GM19324 (cell line): Measurements from ENCODE around the gene AATK.
A peak's percentile ranks its signal among the peaks of the same experiment; 100 is the strongest.

Experiments
- ATAC-seq: cut with Tn5 transposase; IDR thresholded peaks from one replicate; pipeline ENCODE4 v1.9.1; 2021; ENCODE audit warnings: mild to moderate bottlenecking, moderate library complexity; ENCODE audit not compliant: unreplicated experiment, low FRiP score

The AATK gene

DNA sequence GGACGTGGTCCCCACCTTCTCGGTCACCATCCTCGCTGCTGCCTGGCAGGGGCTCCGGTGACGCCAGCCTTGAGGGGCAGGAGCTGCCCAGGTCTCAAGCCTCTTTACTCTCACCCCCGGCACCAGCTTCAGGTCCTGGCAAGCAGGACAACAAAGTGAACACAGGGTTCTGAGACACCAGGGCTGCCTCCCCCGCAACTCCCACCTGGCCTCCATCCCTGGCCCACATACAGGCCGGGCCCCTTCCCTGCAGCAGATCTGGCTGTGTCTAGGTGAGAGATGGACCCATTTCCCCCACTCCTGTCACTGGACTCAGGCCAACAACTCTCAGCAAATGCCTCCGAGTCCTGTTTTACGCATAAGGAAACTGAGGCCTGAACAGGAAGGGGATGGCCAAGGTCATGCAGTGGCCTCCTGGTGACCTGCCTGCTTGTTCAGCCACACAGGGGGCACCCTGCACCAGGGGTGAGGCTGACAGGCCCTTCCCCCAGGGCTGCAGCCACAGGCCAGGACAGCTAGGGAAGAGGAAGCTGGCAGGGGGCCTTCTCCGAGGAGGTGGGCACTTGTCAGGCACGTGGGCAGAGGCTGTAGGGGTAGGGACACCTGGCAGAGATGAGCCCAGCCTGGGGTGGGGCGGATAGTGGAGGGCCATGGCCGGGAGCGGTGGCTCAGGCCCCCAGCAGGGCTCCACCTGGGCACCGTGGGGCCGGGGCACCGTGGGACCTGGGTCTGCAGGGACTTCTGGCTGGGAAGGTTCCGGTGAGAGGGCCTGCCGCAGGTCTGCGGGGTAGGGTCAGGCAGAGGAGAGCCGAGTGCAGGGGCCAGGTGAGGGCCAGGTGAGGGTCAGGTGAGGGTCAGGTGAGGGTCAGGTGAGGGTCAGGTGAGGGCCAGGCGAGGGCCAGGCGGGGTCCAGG, 47.5 kb downstream of the AATK start:
- ATAC-seq, result no peak

DNA sequence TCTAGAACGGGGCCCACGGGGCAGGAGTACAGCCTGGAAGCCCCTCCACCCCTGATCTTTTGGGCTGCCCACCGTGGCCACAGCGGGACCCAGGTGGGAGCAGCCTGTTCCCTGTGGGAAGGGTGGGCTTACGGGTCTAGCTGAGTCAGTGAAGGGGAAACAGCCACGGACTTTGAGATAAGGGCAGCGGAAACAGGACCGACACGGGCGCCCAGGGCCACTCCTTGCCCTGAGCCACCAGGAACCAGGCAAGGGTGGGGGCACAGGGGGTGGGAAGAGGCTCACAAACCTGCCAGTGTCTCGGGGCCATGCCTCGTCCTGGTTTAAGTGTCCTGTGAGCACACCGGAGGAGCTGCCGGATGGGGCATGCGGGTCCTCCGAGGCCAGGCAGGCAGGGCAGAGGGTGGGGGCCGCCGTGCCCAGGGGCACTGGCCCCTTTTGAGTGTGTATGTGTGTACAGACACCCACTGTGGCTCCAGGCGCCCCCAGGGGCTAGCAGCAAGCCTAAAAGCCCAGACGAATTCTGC, 48.3 kb downstream of the AATK start:
- no peak for ATAC-seq

DNA sequence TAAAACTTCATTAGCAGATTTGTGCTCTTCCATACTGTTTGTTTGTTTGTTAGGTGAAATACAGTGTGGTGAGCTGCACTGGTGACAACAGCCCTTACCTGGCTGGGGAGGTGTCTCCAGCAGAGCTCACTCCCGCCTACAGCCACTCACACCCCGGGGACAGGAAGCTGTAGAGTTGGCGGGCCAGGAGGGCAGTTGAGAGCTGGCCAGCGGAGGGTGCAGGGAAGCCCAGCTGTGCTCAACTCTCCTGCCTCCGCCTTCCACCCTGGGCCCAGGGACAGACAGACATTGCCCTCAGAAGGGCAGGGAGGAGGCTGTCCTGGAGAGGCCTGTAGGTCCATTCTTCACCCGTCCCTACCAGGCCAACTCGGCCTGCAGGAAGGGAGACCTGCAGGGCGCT, 49.3 kb downstream of the AATK start:
- ATAC-seq, result no peak

DNA sequence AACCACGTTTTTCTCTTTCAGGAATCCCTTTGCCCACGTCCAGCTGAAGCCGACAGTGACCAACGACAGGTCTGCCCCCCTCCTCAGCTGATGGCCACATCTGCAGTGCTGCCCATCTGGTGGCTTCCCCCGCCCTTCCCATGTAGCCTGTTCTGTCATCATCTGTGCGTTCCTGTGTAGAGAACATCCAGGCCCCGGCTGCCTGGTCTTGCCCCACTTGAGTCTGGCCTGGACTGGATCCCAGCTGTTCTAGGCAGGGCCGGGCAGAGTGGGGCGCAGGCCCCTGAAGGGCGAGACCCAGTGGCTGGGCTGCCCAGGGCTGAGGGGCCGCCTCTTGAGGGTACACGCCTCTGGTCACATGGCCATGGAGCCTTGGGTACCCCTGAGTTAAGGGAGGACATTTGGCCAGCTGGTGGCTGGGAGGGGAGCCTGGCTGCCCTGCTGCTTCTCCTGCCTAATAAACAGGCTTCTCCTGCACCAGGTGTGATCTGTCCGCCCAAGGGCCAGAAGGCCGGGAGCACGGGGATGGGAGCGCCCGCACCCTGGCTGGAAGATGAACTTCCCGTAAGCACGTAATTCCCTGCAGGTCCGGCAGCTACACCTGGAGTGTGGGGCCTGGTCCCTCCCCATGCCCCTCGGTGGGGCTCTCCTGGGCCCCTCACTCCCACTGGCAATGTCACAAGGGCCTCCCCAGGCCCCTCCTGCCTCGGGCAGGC, 50.1 kb downstream of the AATK start:
- ATAC-seq, result no peak

DNA sequence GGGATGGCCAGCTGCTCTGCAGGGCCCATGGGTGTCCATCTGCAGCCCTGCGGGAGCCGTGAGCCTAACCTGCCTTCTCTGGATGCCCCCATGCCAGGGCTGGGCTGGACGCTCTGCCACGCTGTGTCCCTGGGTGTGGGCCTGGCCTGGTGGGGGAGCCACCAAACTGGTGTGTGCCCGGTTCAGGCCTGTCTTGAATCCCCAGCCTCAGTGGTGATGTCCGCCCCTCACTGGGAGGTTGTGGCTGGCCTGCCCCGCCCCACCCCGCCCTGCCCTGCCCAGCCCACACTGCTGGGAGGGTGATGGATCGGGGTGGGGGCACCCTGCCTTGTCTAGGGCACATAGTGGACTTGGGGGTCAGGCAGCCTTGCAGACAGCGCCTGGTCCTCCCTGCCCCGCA, 50.8 kb downstream of the AATK start:
- no peak for ATAC-seq

DNA sequence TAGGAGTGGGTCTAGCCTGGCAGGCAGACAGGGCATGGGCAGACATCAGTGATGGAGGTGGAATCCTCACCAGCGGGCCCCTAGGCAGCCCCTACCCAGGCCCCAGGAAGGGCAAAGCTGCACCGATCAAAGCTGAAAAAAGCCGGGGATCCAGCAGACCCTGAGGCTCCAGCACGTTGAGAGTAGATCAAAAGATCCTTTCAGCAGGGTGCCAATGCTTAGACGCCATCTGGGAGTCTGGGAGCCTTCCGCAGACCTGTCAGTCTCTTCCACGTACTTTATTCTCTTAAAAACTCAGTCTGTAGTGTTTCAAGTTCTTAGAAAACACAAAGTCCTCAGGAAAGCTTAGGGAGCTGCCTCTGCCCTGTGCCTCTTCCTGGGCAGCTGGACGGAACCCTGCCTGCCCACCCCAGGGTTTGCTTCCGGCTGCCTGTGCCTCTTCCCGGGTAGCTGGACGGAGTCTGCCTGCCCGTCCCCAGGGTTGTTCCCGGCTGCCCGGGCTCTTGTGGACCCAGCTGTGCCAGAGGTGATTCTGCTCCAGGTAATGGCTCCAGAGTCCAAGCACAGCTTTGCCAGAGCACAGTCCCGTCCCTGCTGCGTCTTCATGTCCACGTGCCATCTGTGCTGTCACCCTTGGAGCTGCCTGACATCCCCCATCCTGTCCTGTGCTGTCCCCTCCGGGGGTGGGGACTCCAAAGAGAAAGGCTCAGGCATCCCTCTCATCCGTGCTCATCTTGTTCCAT, 51.5 kb downstream of the AATK start:
- ATAC-seq, result no peak

DNA sequence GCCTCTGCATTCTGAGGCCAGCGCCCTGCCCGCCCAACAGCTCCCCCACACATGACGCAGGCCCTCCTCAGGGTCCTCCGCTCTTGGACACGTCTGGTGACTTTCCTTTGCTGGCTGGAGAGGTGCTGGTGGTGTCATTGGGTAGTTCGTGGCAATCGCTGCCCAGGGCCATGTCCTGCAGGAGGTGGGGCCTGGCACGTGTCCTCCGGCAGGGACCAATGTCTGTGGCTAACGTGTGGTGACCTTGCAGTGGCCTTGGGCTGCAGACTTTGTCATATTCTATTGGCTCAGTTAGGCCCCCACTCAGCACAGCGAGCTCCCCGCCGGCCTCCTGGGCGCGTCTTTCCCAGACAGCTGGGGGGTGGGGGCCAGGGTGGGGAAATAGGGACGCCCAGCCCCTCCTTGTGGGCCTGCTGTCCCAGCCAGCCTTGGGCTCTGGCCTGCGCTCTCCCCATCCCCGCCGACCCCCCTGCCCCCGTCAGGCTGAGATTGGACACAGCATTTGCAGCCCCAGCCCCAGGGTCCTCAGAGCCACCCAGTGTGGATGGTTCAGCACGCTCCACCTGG, 52.8 kb downstream of the AATK start:
- ATAC-seq, result no peak

DNA sequence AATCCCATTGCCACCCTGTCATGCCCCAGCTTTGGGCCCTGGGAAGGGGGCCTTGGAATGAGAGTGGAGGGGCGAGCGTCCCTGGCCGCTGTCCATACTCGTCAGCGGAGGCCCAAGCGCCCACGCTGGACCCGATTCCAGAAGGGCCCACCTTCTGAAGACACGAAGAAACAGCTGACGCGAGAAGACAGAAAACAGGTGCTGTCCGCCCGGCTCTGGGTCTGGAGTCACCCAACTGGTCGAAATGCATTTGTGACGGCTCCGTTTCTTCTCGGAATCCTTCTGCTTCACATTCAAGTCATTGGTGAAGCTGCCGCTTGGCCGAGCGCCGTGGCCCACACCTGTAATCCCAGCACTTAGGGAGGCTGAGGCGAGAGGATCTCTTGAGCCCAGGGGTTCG, 53.6 kb downstream of the AATK start:
- no peak for ATAC-seq

DNA sequence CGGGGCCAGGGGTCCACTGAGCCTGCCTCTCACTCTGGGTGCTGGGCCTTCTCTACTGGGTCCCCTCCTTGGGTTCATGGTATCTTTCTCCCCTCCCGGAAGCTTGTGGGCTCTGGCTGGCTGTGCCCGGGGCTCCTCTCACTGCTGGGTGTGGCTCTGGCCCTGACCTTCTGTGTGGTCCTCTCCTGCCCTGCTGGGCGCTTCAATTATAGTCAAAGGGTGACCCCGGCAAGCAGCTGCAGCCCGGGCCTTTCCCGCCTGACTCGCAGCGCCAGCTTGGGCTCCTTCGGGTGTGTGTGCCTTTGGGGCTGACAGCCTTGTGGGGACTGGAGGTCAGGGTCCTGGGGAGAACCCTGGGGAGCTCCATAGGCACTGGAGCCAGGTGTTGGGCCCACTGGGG, 55.0 kb downstream of the AATK start:
- ATAC-seq, result no peak

DNA sequence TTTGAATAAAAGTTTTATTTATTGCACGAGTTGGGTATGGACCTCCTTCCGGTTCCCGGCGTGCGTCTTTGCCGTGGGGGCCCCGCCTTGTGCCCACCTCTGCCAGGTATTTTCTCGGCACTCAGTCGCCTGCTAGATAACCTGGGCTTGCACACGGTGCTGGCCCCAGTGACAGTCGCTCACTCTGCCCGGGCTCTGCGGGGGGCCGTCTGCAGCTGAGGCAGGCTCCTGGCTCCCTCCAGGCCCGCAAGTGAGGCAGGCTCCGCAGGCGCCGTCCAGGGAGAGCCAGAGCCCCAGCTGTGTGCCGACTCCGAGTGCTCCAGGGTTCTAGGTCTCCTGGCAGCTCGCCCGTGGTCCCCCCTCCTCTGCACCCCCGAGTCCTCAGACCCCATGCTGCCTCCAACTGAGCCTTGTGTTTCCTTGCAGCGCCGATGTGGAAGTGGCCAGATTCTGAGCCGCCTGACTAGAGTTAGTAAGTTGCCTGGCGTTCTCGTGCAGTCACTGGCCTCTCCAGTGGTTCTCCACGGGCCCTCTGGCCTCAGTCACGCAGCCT, 55.5 kb downstream of the AATK start:
- ATAC-seq, result no peak

DNA sequence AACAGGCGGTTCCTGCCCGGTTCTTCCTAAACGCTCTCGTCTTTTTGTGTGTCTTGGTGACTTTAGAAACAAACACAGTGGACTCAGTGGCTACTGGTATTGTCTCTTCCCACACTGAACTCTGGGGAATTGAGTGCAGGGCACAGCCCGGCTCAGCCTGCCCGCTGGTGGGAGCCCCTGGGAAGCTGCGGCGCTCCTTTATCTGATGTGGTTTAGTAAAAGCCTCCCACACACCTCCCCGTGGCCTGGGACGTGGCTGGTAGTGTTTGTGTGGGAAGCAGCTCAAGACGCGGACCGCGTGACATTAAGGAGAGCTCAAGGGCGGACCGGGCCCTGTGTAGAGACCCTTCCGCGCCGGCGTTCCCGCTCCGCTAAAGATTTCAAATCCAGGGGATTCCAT, 56.1 kb downstream of the AATK start:
- no peak for ATAC-seq

DNA sequence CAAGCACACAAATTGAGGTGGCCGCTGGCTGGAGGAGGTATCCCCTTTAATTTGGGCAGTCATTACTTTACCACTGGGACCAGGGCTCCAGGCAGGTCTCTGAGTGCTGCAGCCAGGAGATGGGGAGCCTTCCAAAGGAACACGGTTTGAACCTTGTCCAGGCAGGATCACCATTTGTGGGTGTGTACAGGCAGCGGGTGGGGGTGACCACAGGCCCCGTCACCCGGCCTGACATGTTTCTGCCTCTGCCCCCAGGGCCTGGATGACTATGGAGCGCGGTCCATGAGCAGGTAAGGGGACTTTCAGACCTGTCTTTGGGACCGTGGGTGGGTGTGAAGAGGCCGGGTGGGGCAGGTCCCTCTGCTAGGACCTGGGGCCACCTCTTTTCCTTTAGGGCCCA, 57.8 kb downstream of the AATK start:
- ATAC-seq, result no peak

DNA sequence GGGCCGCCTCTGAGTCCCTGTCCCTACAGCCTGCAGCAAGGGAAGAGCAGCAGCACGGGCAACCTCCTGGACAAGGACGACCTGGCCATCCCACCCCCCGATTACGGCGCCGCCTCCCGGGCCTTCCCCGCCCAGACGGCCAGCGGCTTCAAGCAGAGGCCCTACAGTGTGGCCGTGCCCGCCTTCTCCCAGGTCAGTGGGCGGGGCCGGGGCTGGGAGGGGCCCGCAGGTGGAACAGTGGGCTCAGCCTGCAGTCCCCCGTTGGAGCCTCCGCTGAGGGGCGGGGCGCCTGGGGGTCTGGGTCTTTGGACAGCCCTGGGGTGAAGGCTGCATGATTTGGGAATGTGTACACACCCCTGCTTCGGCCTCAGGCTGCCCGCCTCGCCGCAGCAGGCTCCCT, 59.3 kb downstream of the AATK start:
- no peak for ATAC-seq

DNA sequence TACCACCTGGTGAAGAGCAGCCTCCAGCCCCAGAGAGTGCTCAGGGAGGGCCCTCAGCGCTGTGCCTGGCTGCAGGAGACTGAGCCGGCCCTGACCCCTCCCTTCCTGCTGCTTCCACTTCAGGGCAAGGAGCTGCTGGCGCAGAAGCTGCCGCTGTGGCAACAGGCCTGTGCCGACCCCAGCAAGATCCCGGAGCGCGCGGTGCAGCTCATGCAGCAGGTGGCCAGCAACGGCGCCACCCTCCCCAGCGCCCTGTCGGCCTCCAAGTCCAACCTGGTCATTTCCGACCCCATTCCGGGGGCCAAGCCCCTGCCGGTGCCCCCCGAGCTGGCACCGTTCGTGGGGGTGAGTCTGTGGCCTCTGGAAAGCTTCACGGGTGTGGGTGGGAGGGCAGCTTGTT, 62.6 kb downstream of the AATK start:
- no peak for ATAC-seq

DNA sequence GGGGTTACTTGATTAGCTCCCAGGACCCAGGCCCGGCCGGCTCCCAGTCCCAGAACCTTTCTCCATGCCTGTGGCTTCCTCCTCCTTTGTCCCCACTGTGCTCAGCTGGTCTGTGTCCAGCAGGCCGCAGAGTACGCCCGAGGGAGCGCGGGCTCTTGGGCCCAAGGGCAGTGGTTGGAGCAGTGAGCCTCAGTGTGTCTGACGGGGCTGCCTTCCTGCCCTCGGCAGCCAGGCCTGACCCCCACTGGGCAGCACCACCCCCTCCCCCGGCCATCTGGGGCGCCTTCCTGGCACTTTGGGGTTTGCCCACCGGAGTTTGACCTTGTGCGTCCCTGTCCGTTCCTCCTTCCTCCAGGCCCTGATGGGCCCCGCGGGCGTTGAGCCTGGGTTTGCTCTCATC, 63.2 kb downstream of the AATK start:
- ATAC-seq, result no peak

DNA sequence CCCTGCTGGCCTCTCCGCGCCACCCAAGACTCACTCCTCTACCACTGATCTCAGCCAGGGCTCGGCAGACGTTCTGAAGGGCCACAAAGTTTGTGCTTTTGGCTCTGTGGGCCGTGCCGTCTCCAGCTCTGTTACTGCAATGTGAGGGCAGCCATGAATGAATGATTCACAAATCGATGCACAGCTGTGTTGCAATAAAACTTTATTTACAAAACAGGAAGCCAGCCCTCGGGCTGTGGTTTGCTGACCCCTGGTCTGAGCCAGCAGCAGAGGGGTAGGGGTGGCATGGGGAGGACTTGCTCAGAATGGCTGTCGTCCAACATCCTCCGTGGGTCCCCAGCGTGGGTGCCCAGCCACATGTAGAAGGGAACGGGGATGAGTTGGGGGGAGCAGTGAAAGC, 63.7 kb downstream of the AATK start:
- no peak for ATAC-seq

DNA sequence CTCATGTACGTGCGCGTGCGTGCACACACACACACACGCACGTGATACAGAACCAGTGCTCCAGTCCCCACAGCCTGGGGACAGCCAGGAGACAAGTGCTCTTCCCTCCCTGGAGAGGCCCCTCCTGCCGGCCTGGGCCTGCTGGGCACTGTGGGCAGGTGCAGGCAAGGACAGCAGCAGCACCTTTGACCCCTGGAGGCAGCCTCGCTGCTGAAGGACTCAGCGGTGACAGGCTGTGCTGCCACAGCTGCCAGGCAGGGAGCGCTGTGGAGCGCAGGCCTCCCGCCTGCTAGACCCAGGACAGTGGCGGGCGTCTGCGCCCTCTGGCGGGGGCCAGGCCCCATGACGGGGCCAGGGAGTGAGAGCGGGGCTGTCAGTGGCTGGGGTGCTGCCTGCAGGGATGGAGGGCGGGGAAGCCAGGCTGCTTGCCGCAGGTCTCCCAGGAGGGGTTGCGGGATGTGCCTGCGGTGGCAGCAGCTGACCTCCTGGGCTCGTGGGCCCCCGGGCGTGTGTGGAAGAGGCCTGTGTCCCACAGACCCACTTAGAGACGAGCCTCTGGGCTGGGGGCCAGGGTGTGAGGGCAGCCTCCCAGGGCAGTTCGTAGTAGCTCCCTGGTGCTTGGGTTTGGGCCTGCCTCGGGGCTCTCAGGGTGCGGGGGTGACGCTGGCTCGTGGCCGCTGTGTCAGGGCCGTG, 64.3 kb downstream of the AATK start:
- ATAC-seq, result peak; percentile 57

DNA sequence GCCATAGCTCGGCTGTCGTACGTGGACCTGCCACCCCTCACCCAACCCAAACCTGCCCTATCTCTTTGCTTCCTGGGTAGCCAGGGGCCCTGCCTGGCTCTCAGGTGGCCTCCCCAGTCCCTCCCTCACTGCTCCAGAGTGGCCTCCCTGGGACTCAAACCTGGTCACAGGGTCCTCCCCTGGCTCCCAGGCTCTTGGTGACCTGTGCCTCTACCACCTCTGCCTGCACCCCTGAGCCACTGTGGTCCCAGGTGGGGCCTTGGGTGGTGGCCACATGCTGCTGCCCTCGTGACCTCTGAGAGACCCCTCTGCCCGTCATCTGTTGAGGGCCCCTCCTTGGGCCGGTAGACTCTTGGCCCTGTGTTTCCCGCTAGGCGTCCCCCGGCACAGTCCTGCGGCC, 65.4 kb downstream of the AATK start:
- ATAC-seq, result no peak

DNA sequence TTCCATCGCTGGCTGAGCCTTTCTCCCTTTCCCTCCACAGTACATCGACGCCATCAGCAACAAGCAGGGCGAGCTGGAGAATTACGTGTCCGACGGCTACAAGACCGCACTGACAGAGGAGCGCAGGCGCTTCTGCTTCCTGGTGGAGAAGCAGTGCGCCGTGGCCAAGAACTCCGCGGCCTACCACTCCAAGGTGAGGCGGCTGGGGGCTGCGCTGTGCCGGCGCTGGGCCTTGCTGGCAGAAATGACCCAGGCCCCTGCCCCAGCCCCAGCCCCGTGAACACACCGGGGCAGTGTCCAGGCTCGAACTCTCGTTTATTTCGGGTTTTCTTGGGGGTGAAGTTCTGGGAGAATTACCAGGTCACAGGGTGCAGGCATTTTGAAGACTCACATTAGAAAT, 66.1 kb downstream of the AATK start:
- no peak for ATAC-seq

DNA sequence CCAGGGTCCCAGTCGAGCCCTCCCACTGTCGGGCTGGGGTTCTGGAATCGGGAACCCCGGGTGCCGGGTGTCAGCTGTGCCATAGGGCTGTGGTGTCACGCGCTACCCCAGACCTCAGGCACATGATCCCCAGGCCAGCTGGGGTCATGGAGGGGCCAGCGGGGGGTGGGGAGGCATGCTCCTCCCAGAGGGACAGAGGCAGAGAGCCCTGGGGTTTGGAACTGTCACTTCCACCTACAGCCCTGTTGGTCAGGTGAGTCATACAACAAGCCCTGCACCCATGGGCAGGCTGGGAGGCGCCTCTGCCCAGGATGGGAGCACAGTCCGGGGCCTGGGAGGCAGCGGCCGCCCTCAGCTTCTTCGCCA, 68.1 kb downstream of the AATK start:
- ATAC-seq, result no peak
